GM18517 (cell line): ENCODE measurements around the gene C13orf46.
"Not testable (repeated sequence)": the region's sequence is repeated elsewhere in the genome, so short reads cannot be mapped to it uniquely, and the experiment has no call there.

Experiments used
- ATAC-seq: cut with Tn5 transposase; IDR thresholded peaks from one replicate; pipeline ENCODE4 v1.9.1; 2021; ENCODE audit warnings: mild to moderate bottlenecking, moderate library complexity; ENCODE audit not compliant: unreplicated experiment

C13orf46 gene

GRCh38 chr13:113973218-113974164 lies at the start of gene C13orf46:
Gene C13orf46 (minus strand): TSS chr13:113974076. CDS start chr13:113973997, 79 bp downstream.
- no peak for ATAC-seq

- ATAC-seq: no peak
Measured at GRCh38 chr13:114022876-114023275, 49.0 kb upstream of the C13orf46 start.

- ATAC-seq: no peak
Measured at GRCh38 chr13:114022309-114022669, 48.4 kb upstream of the C13orf46 start.

- no peak for ATAC-seq
Measured at GRCh38 chr13:114021464-114022308, 47.8 kb upstream of the C13orf46 start.

- no peak for ATAC-seq
Measured at GRCh38 chr13:114020750-114021463, 47.0 kb upstream of the C13orf46 start.

GRCh38 chr13:114020134-114020533 lies 46.3 kb upstream of the C13orf46 start:
- not testable (repeated sequence) for ATAC-seq

- no peak for ATAC-seq
Measured at GRCh38 chr13:114019367-114019766, 45.5 kb upstream of the C13orf46 start.

- no peak for ATAC-seq
Measured at GRCh38 chr13:114018461-114019055, 44.7 kb upstream of the C13orf46 start.

- ATAC-seq: no peak
Measured at GRCh38 chr13:114017966-114018365, 44.1 kb upstream of the C13orf46 start.

GRCh38 chr13:114017028-114017630 lies 43.3 kb upstream of the C13orf46 start:
- ATAC-seq: no peak

GRCh38 chr13:114016321-114017027 lies 42.6 kb upstream of the C13orf46 start:
- ATAC-seq: no peak

GRCh38 chr13:114015969-114016295 lies 42.1 kb upstream of the C13orf46 start:
- ATAC-seq: no peak

GRCh38 chr13:114015111-114015968 lies 41.5 kb upstream of the C13orf46 start:
- no peak for ATAC-seq

GRCh38 chr13:114013952-114014629 lies 40.2 kb upstream of the C13orf46 start:
- no peak for ATAC-seq

- ATAC-seq: no peak
Measured at GRCh38 chr13:114013336-114013735, 39.5 kb upstream of the C13orf46 start.

- ATAC-seq: no peak
Measured at GRCh38 chr13:114012921-114013320, 39.0 kb upstream of the C13orf46 start.

- no peak for ATAC-seq
Measured at GRCh38 chr13:114012141-114012540, 38.3 kb upstream of the C13orf46 start.

GRCh38 chr13:114011226-114011625 lies 37.4 kb upstream of the C13orf46 start:
- ATAC-seq: no peak
